ENCODE measurements around the gene PRSS33. TPM values are rescaled to one million over a fixed set of nuclear protein-coding genes. Genes with fewer than 3 reads are reported as not detected.

Gene PRSS33
- total and polyA plus RNA-seq, 9 of the 15 experiments (the other 6 are each of a cell fraction or from before 2014, with no cell fraction given), result not detected

DNA sequence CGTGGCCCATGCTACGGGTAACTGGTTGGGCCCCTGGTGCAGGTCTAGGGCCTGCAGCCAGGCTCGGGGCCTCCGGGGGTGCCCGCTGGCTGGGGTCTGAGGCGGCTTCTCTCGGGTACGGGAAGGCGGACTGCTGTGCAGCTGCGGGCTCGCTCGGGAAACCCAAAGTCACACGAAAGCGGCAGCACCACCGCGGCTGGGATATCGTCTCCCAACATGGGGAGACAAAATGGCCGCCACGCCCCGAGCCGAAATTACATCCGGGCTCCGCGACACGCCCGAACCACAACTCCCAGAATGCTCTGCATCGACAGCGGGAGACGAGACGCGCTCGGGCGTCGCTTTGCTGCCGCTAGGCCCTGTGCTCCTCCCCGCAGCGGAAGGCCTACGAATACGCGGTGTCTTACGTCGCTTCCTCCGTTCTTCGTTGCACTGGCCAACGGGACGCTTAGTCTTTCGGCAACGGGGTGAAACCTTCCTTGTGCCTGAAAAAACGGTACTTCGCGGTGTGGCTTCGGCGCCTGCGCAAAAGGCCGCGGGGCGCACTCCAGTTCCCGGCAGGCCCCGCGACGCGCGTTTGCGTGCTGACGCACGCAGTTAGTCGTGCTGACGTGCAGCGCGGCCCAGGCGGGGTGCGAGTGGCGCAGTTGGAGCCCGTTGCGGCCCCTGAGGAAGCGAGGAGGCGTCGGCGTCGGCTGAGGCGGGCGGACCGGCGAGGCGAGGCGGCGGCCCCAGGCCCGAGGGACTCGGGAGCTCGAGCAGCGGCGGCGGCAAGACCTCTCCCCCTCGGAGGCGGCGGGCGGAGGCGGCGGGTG lies 35.1 kb downstream of the PRSS33 start, which contains the start of gene SRRM2 (continued):
- TF ChIP-seq BHLHE40 (IDR thresholded peaks at IDR 0.05; ENCODE audit: low read length) (no peak), CCAR2 (IDR thresholded peaks at IDR 0.05; ENCODE audit: low read depth, low read length) (no peak), ZFX (CRISPR knock-in tag; IDR thresholded peaks at IDR 0.05) (peak; percentile 100), ZNF586 (CRISPR knock-in tag; conservative IDR thresholded peaks at IDR 0.05) (no peak), ZNF282 (CRISPR knock-in tag; IDR thresholded peaks at IDR 0.05) (no peak), NR2C1 (IDR thresholded peaks at IDR 0.05) (peak; percentile 70), NR2C1 (tag; IDR thresholded peaks at IDR 0.05) (peak; percentile 83), ZNF695 (CRISPR knock-in tag; IDR thresholded peaks at IDR 0.05) (no peak), RBM25 (IDR thresholded peaks at IDR 0.05; ENCODE audit: low read depth, low read length, severe bottlenecking) (peak; percentile 57), SMARCA5 (IDR thresholded peaks at IDR 0.05) (no peak), ZKSCAN8 (CRISPR knock-in tag; IDR thresholded peaks at IDR 0.05) (0 out of 2 replicates have a peak, but pooled peaks have one; percentile 19), FOXJ2 (tag; IDR thresholded peaks at IDR 0.05) (no peak), SLC30A9 (CRISPR knock-in tag; IDR thresholded peaks at IDR 0.05) (no peak), PPARD (CRISPR knock-in tag; IDR thresholded peaks at IDR 0.05) (no peak), ZNF41 (CRISPR knock-in tag; conservative IDR thresholded peaks at IDR 0.05) (no peak; the same call in 1 of the 2 replicates), RBM34 (IDR thresholded peaks at IDR 0.05; ENCODE audit: borderline replicate concordance, insufficient read depth, low read length) (0 out of 2 replicates have a peak, but pooled peaks have one; percentile 36)
- TF ChIP-seq, protein P1, sequence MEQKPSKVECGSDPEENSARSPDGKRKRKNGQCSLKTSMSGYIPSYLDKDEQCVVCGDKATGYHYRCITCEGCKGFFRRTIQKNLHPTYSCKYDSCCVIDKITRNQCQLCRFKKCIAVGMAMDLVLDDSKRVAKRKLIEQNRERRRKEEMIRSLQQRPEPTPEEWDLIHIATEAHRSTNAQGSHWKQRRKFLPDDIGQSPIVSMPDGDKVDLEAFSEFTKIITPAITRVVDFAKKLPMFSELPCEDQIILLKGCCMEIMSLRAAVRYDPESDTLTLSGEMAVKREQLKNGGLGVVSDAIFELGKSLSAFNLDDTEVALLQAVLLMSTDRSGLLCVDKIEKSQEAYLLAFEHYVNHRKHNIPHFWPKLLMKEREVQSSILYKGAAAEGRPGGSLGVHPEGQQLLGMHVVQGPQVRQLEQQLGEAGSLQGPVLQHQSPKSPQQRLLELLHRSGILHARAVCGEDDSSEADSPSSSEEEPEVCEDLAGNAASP (IDR thresholded peaks at IDR 0.05), result no peak
- TF ChIP-seq, protein P2, sequence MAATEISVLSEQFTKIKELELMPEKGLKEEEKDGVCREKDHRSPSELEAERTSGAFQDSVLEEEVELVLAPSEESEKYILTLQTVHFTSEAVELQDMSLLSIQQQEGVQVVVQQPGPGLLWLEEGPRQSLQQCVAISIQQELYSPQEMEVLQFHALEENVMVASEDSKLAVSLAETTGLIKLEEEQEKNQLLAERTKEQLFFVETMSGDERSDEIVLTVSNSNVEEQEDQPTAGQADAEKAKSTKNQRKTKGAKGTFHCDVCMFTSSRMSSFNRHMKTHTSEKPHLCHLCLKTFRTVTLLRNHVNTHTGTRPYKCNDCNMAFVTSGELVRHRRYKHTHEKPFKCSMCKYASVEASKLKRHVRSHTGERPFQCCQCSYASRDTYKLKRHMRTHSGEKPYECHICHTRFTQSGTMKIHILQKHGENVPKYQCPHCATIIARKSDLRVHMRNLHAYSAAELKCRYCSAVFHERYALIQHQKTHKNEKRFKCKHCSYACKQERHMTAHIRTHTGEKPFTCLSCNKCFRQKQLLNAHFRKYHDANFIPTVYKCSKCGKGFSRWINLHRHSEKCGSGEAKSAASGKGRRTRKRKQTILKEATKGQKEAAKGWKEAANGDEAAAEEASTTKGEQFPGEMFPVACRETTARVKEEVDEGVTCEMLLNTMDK (IDR thresholded peaks at IDR 0.05; ENCODE audit: borderline replicate concordance, insufficient read depth, low read depth, low read length, poor library complexity, severe bottlenecking), result peak; percentile 9
- TF ChIP-seq, protein P3, sequence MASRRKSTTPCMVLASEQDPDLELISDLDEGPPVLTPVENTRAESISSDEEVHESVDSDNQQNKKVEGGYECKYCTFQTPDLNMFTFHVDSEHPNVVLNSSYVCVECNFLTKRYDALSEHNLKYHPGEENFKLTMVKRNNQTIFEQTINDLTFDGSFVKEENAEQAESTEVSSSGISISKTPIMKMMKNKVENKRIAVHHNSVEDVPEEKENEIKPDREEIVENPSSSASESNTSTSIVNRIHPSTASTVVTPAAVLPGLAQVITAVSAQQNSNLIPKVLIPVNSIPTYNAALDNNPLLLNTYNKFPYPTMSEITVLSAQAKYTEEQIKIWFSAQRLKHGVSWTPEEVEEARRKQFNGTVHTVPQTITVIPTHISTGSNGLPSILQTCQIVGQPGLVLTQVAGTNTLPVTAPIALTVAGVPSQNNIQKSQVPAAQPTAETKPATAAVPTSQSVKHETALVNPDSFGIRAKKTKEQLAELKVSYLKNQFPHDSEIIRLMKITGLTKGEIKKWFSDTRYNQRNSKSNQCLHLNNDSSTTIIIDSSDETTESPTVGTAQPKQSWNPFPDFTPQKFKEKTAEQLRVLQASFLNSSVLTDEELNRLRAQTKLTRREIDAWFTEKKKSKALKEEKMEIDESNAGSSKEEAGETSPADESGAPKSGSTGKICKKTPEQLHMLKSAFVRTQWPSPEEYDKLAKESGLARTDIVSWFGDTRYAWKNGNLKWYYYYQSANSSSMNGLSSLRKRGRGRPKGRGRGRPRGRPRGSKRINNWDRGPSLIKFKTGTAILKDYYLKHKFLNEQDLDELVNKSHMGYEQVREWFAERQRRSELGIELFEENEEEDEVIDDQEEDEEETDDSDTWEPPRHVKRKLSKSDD (conservative IDR thresholded peaks at IDR 0.05; ENCODE audit: low read length), result no peak
- TF ChIP-seq, protein P4, sequence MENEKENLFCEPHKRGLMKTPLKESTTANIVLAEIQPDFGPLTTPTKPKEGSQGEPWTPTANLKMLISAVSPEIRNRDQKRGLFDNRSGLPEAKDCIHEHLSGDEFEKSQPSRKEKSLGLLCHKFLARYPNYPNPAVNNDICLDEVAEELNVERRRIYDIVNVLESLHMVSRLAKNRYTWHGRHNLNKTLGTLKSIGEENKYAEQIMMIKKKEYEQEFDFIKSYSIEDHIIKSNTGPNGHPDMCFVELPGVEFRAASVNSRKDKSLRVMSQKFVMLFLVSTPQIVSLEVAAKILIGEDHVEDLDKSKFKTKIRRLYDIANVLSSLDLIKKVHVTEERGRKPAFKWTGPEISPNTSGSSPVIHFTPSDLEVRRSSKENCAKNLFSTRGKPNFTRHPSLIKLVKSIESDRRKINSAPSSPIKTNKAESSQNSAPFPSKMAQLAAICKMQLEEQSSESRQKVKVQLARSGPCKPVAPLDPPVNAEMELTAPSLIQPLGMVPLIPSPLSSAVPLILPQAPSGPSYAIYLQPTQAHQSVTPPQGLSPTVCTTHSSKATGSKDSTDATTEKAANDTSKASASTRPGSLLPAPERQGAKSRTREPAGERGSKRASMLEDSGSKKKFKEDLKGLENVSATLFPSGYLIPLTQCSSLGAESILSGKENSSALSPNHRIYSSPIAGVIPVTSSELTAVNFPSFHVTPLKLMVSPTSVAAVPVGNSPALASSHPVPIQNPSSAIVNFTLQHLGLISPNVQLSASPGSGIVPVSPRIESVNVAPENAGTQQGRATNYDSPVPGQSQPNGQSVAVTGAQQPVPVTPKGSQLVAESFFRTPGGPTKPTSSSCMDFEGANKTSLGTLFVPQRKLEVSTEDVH (IDR thresholded peaks at IDR 0.05; ENCODE audit: low read depth, partially characterized antibody), result no peak

Measured in K562 (cell line).